PC-9 (cell line): ENCODE results near the gene NECAB3.

Experiments used
- EZH2 ChIP-seq: fragments of 200-600 bp; sonication (generic); IDR thresholded peaks from 2 replicates; pipeline ENCODE4 v1.8.0; 2017; ENCODE audit warnings: antibody characterized with exemption, low read depth
- TF ChIP-seq, protein P1 (sequence below): fragments of 200-600 bp; sonication (generic); conservative IDR thresholded peaks from 2 replicates; pipeline ENCODE4 v1.6.1; 2017; ENCODE audit warnings: mixed run types, antibody characterized with exemption, mild to moderate bottlenecking, moderate library complexity

DNA sequence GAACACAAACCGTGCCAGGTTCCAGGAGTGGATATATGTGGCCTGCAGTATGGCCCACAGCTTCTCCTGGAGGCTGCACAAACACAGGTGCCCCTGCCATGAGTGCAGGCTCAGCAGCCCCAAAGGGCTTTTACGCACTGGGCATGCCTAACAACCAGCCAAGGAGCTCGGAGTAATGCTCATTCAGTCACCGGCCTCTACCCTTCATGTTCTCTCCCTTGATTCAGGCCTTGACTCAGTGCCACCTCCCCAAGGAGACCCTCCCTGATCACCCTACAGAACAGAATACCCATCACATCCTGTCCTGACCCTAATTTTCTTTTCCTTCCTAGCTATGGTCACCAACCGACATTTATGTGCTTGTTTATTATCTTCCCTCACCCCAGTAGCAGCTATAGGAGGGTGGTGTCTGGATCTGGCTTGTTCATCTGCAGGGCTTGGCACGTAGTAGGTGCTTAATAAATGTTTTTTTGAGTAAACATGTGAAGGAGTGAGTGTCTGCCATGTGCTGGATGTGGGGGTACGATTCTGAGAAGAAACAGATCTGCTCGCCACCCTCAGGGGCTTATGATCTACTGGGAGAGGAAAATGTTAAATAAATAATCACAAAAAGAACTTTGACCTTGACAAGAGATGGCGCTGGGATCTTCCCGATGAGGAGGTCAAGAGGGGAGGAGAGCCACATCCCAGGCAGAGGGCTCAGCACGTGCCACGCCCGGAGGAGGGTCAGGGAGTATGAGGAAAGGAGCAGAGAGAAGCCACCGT lies 36.6 kb upstream of the NECAB3 start:
- TF ChIP-seq EZH2: no peak
- TF ChIP-seq, protein P1, sequence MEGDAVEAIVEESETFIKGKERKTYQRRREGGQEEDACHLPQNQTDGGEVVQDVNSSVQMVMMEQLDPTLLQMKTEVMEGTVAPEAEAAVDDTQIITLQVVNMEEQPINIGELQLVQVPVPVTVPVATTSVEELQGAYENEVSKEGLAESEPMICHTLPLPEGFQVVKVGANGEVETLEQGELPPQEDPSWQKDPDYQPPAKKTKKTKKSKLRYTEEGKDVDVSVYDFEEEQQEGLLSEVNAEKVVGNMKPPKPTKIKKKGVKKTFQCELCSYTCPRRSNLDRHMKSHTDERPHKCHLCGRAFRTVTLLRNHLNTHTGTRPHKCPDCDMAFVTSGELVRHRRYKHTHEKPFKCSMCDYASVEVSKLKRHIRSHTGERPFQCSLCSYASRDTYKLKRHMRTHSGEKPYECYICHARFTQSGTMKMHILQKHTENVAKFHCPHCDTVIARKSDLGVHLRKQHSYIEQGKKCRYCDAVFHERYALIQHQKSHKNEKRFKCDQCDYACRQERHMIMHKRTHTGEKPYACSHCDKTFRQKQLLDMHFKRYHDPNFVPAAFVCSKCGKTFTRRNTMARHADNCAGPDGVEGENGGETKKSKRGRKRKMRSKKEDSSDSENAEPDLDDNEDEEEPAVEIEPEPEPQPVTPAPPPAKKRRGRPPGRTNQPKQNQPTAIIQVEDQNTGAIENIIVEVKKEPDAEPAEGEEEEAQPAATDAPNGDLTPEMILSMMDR: no peak
